ENCODE results near the gene FCER2.

The FCER2 gene

GRCh38 chr19:7710616-7711015 lies 8.7 kb upstream of the FCER2 start:
- DNase-seq (ENCODE audit: low read depth in 2 of 2) = no peak
- no peak overlapping the region for H3K4me3 ChIP-seq (replicated peaks in 1 of 2; ENCODE audit: low read depth in 2 of 2, low read length in 2 of 2)
- no peak for TF ChIP-seq CTCF (IDR thresholded peaks at IDR 0.05; ENCODE audit: low read depth, low read length)

- no peak overlapping the region for H3K4me3 ChIP-seq (replicated peaks in 1 of 2; ENCODE audit: low read depth in 2 of 2, low read length in 2 of 2)
- no peak for TF ChIP-seq CTCF (IDR thresholded peaks at IDR 0.05; ENCODE audit: low read depth, low read length)
- DNase-seq (ENCODE audit: low read depth in 2 of 2) = no peak
These were observed 8.1 kb upstream of the FCER2 start for GRCh38 chr19:7709932-7710460.

- TF ChIP-seq CTCF (IDR thresholded peaks at IDR 0.05; ENCODE audit: low read depth, low read length) = no peak
- DNase-seq (ENCODE audit: low read depth in 2 of 2) = no peak
- H3K4me3 ChIP-seq (replicated peaks in 1 of 2; ENCODE audit: low read depth in 2 of 2, low read length in 2 of 2) = no peak overlapping the region
These were observed 5.1 kb upstream of the FCER2 start for GRCh38 chr19:7706955-7707456.

- no peak for DNase-seq (ENCODE audit: low read depth in 2 of 2)
- H3K4me3 ChIP-seq (replicated peaks in 1 of 2; ENCODE audit: low read depth in 2 of 2, low read length in 2 of 2) = no peak overlapping the region
- no peak for TF ChIP-seq CTCF (IDR thresholded peaks at IDR 0.05; ENCODE audit: low read depth, low read length)
These were observed 4.4 kb upstream of the FCER2 start for GRCh38 chr19:7706188-7706954.

GRCh38 chr19:7705387-7706187 lies 3.7 kb upstream of the FCER2 start:
- H3K4me3 ChIP-seq (replicated peaks in 1 of 2; ENCODE audit: low read depth in 2 of 2, low read length in 2 of 2) = no peak overlapping the region
- DNase-seq (ENCODE audit: low read depth in 2 of 2) = no peak
- TF ChIP-seq CTCF (IDR thresholded peaks at IDR 0.05; ENCODE audit: low read depth, low read length) = no peak

GRCh38 chr19:7704280-7705060 lies 2.5 kb upstream of the FCER2 start:
- DNase-seq (ENCODE audit: low read depth in 2 of 2) = no peak
- no peak for TF ChIP-seq CTCF (IDR thresholded peaks at IDR 0.05; ENCODE audit: low read depth, low read length)
- no peak overlapping the region for H3K4me3 ChIP-seq (replicated peaks in 1 of 2; ENCODE audit: low read depth in 2 of 2, low read length in 2 of 2)

Data from cardiac fibroblast (primary cell).